CD14-positive monocyte (primary cell): ENCODE results near the gene ADRA2C. TPM values are rescaled to one million over a fixed set of nuclear protein-coding genes. Genes with fewer than 3 reads are reported as not detected.

Experiments used
- DNase-seq, 3 donors: peaks; one replicate each; pipeline ENCODE4 v3.0.0-alpha.2; 2011 to 2022
- H2AFZ ChIP-seq: 2 replicates; pipeline ENCODE4 v1.6.0; 2012; ENCODE audit warnings: mild to moderate bottlenecking, low read depth, low read length, inconsistent platforms; ENCODE audit not compliant: insufficient read depth, poor library complexity, severe bottlenecking
- H3K27ac ChIP-seq, 2 donors: 1 replicate in 1 of 2; 2 replicates in 1 of 2; pipeline ENCODE4 v1.5.1; 2012 to 2013; ENCODE audit warnings: low read length in 2 of 2, control low read depth in 1 of 2, inconsistent platforms in 1 of 2, low read depth in 1 of 2, mild to moderate bottlenecking in 1 of 2
- H3K27me3 ChIP-seq, 2 donors: one replicate each; pipeline versions ENCODE4 v1.6.0 to v1.6.1; 2011 to 2013; ENCODE audit warnings: low read length in 2 of 2; ENCODE audit not compliant: control insufficient read depth in 2 of 2, insufficient read depth in 2 of 2
- H3K36me3 ChIP-seq, 2 donors: replicated peaks in 1 of 2; 1 replicate in 1 of 2; 2 replicates in 1 of 2; pipeline versions ENCODE4 v1.5.1 to v1.6.1; 2012 to 2013; ENCODE audit warnings: low read length in 2 of 2, control low read depth in 1 of 2, inconsistent platforms in 1 of 2, mild to moderate bottlenecking in 1 of 2; ENCODE audit not compliant: insufficient read depth in 2 of 2, control insufficient read depth in 1 of 2
- H3K4me1 ChIP-seq, 2 donors: 1 replicate in 1 of 2; 2 replicates in 1 of 2; pipeline versions ENCODE4 v1.5.1 to v1.6.1; 2012 to 2013; ENCODE audit warnings: low read length in 2 of 2, control low read depth in 1 of 2, inconsistent platforms in 1 of 2, mild to moderate bottlenecking in 1 of 2, moderate library complexity in 1 of 2; ENCODE audit not compliant: insufficient read depth in 2 of 2, control insufficient read depth in 1 of 2
- H3K4me2 ChIP-seq: replicated peaks from 2 replicates; pipeline ENCODE3; 2012; ENCODE audit warnings: low read length, moderate library complexity, mild to moderate bottlenecking; ENCODE audit not compliant: poor library complexity, severe bottlenecking; ENCODE audit errors: extremely low read depth
- H3K4me3 ChIP-seq, 3 experiments: fragments of 200-600 bp in 1 of 3; sonication (generic) in 1 of 3; replicated peaks in 1 of 3; 1 replicate in 2 of 3; 2 replicates in 1 of 3; pipeline ENCODE4 v1.5.1; 2011 to 2013; ENCODE audit warnings: low read length in 3 of 3, mild to moderate bottlenecking in 3 of 3, control low read depth in 2 of 3, low read depth in 2 of 3, inconsistent platforms in 1 of 3, moderate library complexity in 1 of 3
- H3K79me2 ChIP-seq: 2 replicates; pipeline ENCODE4 v1.6.0; 2012; ENCODE audit warnings: mild to moderate bottlenecking, control low read depth, inconsistent platforms, low read length, moderate library complexity; ENCODE audit not compliant: insufficient read depth
- H3K9ac ChIP-seq: 2 replicates; pipeline ENCODE4 v1.6.0; 2017; ENCODE audit warnings: low read length, mild to moderate bottlenecking; ENCODE audit not compliant: insufficient read depth, poor library complexity, severe bottlenecking
- H3K9me3 ChIP-seq, 2 donors: replicated peaks in 1 of 2; 1 replicate in 1 of 2; 2 replicates in 1 of 2; pipeline versions ENCODE4 v1.5.1 to v1.6.1; 2012 to 2013; ENCODE audit warnings: low read length in 2 of 2, control low read depth in 1 of 2; ENCODE audit not compliant: control insufficient read depth in 1 of 2, insufficient read depth in 1 of 2
- H4K20me1 ChIP-seq: 2 replicates; pipeline ENCODE4 v1.6.0; 2012; ENCODE audit warnings: mild to moderate bottlenecking, low read length, control low read depth, moderate library complexity; ENCODE audit not compliant: insufficient read depth
- H3K27ac Mint-ChIP-seq, 7 donors: one replicate each; pipeline ENCODE4 v1.8.0; 2020; ENCODE audit warnings: mild to moderate bottlenecking in 7 of 7, mixed read lengths in 7 of 7, moderate library complexity in 6 of 7, inconsistent platforms in 2 of 7
- H3K27me3 Mint-ChIP-seq, 3 donors: one replicate each; pipeline ENCODE4 v1.8.0; 2021 to 2022; ENCODE audit warnings: low read depth in 3 of 3, mild to moderate bottlenecking in 3 of 3, mixed read lengths in 3 of 3, moderate library complexity in 3 of 3, inconsistent platforms in 1 of 3
- H3K36me3 Mint-ChIP-seq, 2 donors: one replicate each; pipeline ENCODE4 v1.8.0; 2020; ENCODE audit warnings: mixed read lengths in 2 of 2, inconsistent platforms in 1 of 2, mild to moderate bottlenecking in 1 of 2
- H3K4me1 Mint-ChIP-seq: one replicate; pipeline ENCODE4 v1.8.0; 2020; ENCODE audit warnings: mild to moderate bottlenecking, mixed read lengths
- H3K4me3 Mint-ChIP-seq, 2 donors: one replicate each; pipeline ENCODE4 v1.8.0; 2020; ENCODE audit warnings: mild to moderate bottlenecking in 2 of 2, mixed read lengths in 2 of 2, moderate library complexity in 1 of 2
- H3K9me3 Mint-ChIP-seq, 7 donors: one replicate each; pipeline ENCODE4 v1.8.0; 2020 to 2022; ENCODE audit warnings: mixed read lengths in 7 of 7, mild to moderate bottlenecking in 6 of 7, moderate library complexity in 6 of 7, inconsistent platforms in 2 of 7
- whole genome bisulfite sequencing: methylation state at CpG from one replicate; pipeline ENCODE4 v1.1.5; 2013; ENCODE audit warnings: missing lambda C conversion rate; ENCODE audit not compliant: insufficient coverage; 5-methylcytosine and 5-hydroxymethylcytosine counted together
- intact Hi-C, 2 donors: fragments of 100-400 bp; cut with micrococcal nuclease; formaldehyde crosslinking; loops; one replicate each; pipeline versions ENCODE4 v1.15.0 to v1.15.1; 2023
- polyA plus RNA-seq, 3 donors: library from polyadenylated mRNA; depleted of rRNA in 1 of 3; unstranded in 2 of 3; stranded (reverse) in 1 of 3; fragments of 300-500 nt in 2 of 3; fragments of >200 nt in 1 of 3; fragmentation: Illumina TruSeq in 2 of 3; gene quantifications; 1 replicate in 2 of 3; 2 replicates in 1 of 3; pipeline ENCODE4 v1.2.3, GENCODE V29; 2012 to 2021
- TF ChIP-seq, protein P1 (sequence below): fragments of 200-600 bp; IDR thresholded peaks from one replicate; pipeline ENCODE4 v1.8.0; 2022; ENCODE audit warnings: antibody characterized with exemption, mild to moderate bottlenecking

The ADRA2C gene
- polyA plus RNA-seq, 3 donors, result not detected

DNA sequence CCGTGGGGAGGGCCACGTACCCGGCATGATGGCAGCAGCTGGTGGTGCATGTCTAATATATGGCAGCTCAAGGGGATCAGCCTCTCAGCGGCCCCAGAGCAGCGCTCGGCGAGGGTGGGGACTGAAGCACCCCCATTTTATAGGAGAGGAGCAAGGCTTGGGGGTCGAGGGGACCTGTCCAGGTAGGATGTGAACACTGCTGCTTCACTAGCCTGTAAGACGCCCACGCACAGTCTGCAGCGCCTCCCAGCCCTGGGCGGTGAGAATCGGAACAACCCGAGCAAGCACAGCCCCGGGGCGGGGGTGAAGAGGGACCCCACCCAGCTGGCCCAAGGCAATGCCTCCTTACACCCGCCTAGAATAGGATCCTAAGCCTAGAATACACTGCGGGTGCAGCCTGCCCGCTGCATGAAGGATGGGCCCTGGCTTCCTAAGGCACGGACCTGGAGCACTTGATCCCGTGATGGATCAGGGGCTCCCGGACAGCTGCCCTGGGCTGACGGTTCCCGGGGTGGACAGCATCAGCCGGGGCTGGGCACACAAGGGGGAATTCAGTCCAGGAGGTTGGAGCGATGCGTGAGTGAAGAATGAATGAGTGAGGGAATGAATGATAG lies 17.6 kb downstream of the ADRA2C start:
- Histone ChIP-seq H3K4me3 (no peak overlapping the region), H3K4me2 (no peak overlapping the region), H3K9ac (no peak overlapping the region), H2AFZ (no peak overlapping the region), H3K27me3 (no peaks in the 10 kb centered on the region), H3K36me3 (no peaks in the 10 kb centered on the region), H3K9me3 (peaks cover 8 to 10% of the 10 kb centered on the region in 2 donors), H4K20me1 (no peaks in the 10 kb centered on the region), H3K4me1 (no peaks in the 10 kb centered on the region), H3K79me2 (no peaks in the 10 kb centered on the region), H3K27ac (no peak overlapping the region)
- 45% methylated on average over 23 of the region's 27 CpGs for WGBS
- no peaks in the 10 kb centered on the region for H3K36me3 Mint-ChIP-seq
- H3K9me3 Mint-ChIP-seq, result peaks cover 0 to 13% (median 7%) of the 10 kb centered on the region in 7 donors
- intact Hi-C loops, result no loop called here
- no peak overlapping the region for H3K4me3 Mint-ChIP-seq
- TF ChIP-seq, protein P1, sequence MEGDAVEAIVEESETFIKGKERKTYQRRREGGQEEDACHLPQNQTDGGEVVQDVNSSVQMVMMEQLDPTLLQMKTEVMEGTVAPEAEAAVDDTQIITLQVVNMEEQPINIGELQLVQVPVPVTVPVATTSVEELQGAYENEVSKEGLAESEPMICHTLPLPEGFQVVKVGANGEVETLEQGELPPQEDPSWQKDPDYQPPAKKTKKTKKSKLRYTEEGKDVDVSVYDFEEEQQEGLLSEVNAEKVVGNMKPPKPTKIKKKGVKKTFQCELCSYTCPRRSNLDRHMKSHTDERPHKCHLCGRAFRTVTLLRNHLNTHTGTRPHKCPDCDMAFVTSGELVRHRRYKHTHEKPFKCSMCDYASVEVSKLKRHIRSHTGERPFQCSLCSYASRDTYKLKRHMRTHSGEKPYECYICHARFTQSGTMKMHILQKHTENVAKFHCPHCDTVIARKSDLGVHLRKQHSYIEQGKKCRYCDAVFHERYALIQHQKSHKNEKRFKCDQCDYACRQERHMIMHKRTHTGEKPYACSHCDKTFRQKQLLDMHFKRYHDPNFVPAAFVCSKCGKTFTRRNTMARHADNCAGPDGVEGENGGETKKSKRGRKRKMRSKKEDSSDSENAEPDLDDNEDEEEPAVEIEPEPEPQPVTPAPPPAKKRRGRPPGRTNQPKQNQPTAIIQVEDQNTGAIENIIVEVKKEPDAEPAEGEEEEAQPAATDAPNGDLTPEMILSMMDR, result no peak
- no peaks in the 10 kb centered on the region for H3K4me1 Mint-ChIP-seq
- peaks cover 3 to 17% (median 8%) of the 10 kb centered on the region in 3 donors for H3K27me3 Mint-ChIP-seq
- DNase-seq, result no peak
- no peak overlapping the region for H3K27ac Mint-ChIP-seq

DNA sequence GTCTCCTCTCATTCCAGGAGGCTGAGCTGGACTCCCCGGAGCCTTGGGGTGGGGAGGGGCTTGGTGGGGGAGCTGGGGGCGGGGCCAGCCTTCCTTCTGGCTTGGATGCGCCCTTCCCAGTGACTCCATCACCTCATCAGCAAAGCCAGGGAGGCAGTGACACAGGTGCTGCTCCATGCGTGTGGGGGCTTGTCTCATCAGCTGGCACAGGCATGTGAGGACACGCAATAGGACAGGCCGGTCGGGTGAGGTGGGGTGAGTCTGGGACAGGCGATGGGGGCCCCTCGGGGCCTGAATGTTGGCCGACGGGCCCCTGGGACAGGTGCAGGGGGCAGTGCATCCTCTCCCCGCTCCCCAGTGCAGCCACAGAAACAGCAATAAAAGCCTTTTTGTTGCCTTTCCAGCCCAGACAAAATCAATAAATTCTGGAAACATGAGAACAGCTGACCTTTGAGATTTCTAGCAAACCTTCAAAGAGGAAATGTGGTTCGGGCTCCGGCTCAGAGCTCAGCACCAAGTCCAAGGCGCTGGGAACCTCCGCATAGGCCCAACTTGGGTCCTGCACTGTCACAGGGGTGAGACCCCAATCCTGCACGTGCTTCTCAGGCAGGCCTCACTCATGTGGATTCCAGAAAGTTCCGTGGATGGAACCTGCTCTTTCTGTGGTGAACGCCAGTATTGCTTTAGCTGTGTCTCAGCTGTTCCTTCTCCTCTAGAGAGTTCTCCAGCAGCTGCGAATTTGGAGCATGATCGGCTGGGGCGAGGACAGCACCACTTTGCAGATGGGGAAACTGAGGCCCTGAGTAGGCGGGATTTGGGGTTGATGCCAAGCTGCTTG lies 18.5 kb downstream of the ADRA2C start:
- intact Hi-C loops, result no loop called here
- H3K4me2 ChIP-seq, result no peak overlapping the region
- no peaks in the 10 kb centered on the region for H3K4me1 ChIP-seq
- H3K36me3 ChIP-seq, result no peaks in the 10 kb centered on the region
- no peak overlapping the region for H3K27ac ChIP-seq
- no peaks in the 10 kb centered on the region for H4K20me1 ChIP-seq
- no peak overlapping the region for H3K4me3 ChIP-seq
- H3K27me3 ChIP-seq, result no peaks in the 10 kb centered on the region
- no peaks in the 10 kb centered on the region for H3K79me2 ChIP-seq
- WGBS, result 88% methylated on average over 18 of the region's 23 CpGs
- no peak overlapping the region for H2AFZ ChIP-seq
- Mint-ChIP-seq H3K9me3 (peaks cover 0 to 13% (median 7%) of the 10 kb centered on the region in 7 donors), H3K27me3 (peaks cover 3 to 15% (median 8%) of the 10 kb centered on the region in 3 donors), H3K4me3 (no peak overlapping the region), H3K4me1 (no peaks in the 10 kb centered on the region), H3K36me3 (no peaks in the 10 kb centered on the region), H3K27ac (no peak overlapping the region)
- TF ChIP-seq, protein P1, result no peak
- peaks cover 8 to 10% of the 10 kb centered on the region in 2 donors for H3K9me3 ChIP-seq
- no peak overlapping the region for H3K9ac ChIP-seq
- no peak for DNase-seq
